ENCODE results near the gene MAX.

DNA sequence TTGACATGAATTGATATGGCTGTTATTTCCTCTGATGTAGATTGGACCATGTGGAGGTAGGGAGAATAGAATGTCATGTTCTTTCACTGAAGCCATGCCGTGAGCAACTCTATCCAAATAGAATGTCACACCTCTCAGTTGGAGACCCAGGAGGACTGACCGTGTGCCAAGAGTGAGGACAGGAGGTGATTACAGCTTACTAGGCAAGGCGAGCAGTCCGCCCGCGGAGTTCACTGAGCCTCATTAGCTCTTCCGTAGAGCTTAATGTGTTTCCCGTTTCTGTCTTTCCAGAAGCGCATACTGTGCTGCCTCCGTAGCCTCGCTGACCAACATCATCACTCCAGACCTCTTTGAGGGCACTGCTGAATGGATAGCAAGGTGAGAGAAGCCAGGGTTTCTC, 70.0 kb downstream of the MAX start:
- TF ChIP-seq, protein P1, sequence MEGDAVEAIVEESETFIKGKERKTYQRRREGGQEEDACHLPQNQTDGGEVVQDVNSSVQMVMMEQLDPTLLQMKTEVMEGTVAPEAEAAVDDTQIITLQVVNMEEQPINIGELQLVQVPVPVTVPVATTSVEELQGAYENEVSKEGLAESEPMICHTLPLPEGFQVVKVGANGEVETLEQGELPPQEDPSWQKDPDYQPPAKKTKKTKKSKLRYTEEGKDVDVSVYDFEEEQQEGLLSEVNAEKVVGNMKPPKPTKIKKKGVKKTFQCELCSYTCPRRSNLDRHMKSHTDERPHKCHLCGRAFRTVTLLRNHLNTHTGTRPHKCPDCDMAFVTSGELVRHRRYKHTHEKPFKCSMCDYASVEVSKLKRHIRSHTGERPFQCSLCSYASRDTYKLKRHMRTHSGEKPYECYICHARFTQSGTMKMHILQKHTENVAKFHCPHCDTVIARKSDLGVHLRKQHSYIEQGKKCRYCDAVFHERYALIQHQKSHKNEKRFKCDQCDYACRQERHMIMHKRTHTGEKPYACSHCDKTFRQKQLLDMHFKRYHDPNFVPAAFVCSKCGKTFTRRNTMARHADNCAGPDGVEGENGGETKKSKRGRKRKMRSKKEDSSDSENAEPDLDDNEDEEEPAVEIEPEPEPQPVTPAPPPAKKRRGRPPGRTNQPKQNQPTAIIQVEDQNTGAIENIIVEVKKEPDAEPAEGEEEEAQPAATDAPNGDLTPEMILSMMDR (conservative IDR thresholded peaks at IDR 0.05; ENCODE audit: low read depth, low read length): no peak
- TF ChIP-seq EZH2 (IDR thresholded peaks at IDR 0.05; ENCODE audit: low read length, unreplicated experiment) (no peak), EZH2phosphoT487 (IDR thresholded peaks at IDR 0.05; ENCODE audit: borderline replicate concordance, low read length) (no peak)
